ENCODE measurements around the gene SAA1.
"Not testable (repeated sequence)": the region's sequence is repeated elsewhere in the genome, so short reads cannot be mapped to it uniquely, and the experiment has no call there.

SAA1 gene

GRCh38 chr11:18265949-18266348 is at the start of gene SAA1:
SAA1 (plus strand) TSS chr11:18266264; CDS start chr11:18266888, 624 bp downstream.
- H3K4me3 ChIP-seq (ENCODE audit: low read depth, low read length): no peak within 1 kb of the TSS

- no peak overlapping the region for H3K4me3 ChIP-seq (ENCODE audit: low read depth, low read length)
Measured at GRCh38 chr11:18221274-18221876, 44.7 kb upstream of the SAA1 start.

- H3K4me3 ChIP-seq (ENCODE audit: low read depth, low read length): no peak overlapping the region
Measured at GRCh38 chr11:18222814-18223421, 43.1 kb upstream of the SAA1 start.

- no peak overlapping the region for H3K4me3 ChIP-seq (ENCODE audit: low read depth, low read length)
Measured at GRCh38 chr11:18223591-18224387, 42.3 kb upstream of the SAA1 start.

- no peak overlapping the region for H3K4me3 ChIP-seq (ENCODE audit: low read depth, low read length)
Measured at GRCh38 chr11:18225913-18226312, 40.2 kb upstream of the SAA1 start.

GRCh38 chr11:18229501-18229900 is 36.6 kb upstream of the SAA1 start:
- H3K4me3 ChIP-seq (ENCODE audit: low read depth, low read length): no peak overlapping the region

GRCh38 chr11:18230859-18231258 is 35.2 kb upstream of the SAA1 start:
- no peak overlapping the region for H3K4me3 ChIP-seq (ENCODE audit: low read depth, low read length)

- H3K4me3 ChIP-seq (ENCODE audit: low read depth, low read length): no peak overlapping the region
Measured at GRCh38 chr11:18233912-18234311, 32.2 kb upstream of the SAA1 start.

GRCh38 chr11:18235394-18236334 is 30.4 kb upstream of the SAA1 start:
- H3K4me3 ChIP-seq (ENCODE audit: low read depth, low read length): no peak overlapping the region

- H3K4me3 ChIP-seq (ENCODE audit: low read depth, low read length): no peak within 1 kb of the TSS
Measured at GRCh38 chr11:18236664-18237356, 29.3 kb upstream of the SAA1 start, which contains the start of gene SAA4. SAA4 (minus strand) TSS chr11:18236802; CDS start chr11:18235926, 876 bp downstream.

GRCh38 chr11:18239655-18240054 is 26.4 kb upstream of the SAA1 start:
- H3K4me3 ChIP-seq (ENCODE audit: low read depth, low read length): no peak overlapping the region

- H3K4me3 ChIP-seq (ENCODE audit: low read depth, low read length): no peak overlapping the region
Measured at GRCh38 chr11:18243783-18244362, 22.2 kb upstream of the SAA1 start.

GRCh38 chr11:18245396-18245795 is 20.7 kb upstream of the SAA1 start:
- no peak overlapping the region for H3K4me3 ChIP-seq (ENCODE audit: low read depth, low read length)

GRCh38 chr11:18246379-18247190 is 19.5 kb upstream of the SAA1 start:
- H3K4me3 ChIP-seq (ENCODE audit: low read depth, low read length): not testable (repeated sequence)

GRCh38 chr11:18247191-18247581 is 18.9 kb upstream of the SAA1 start:
- H3K4me3 ChIP-seq (ENCODE audit: low read depth, low read length): not testable (repeated sequence)

GRCh38 chr11:18248561-18248960 is 17.5 kb upstream of the SAA1 start, which contains the start of gene SAA2:
SAA2 (minus strand) TSS chr11:18248668; CDS start chr11:18248011, 657 bp downstream.
- H3K4me3 ChIP-seq (ENCODE audit: low read depth, low read length): no peak within 1 kb of the TSS

GRCh38 chr11:18253233-18253632 is 12.8 kb upstream of the SAA1 start:
- no peak overlapping the region for H3K4me3 ChIP-seq (ENCODE audit: low read depth, low read length)

- no peak overlapping the region for H3K4me3 ChIP-seq (ENCODE audit: low read depth, low read length)
Measured at GRCh38 chr11:18253778-18254338, 12.2 kb upstream of the SAA1 start.
